PC-9 (cell line): ENCODE results near the gene HID1. TPM values are rescaled to one million over a fixed set of nuclear protein-coding genes. Genes with fewer than 3 reads are reported as not detected.

Experiments used
- BruUV-seq: library from RNA; stranded (reverse); fragments of 400-500 nt; replicated peaks from 2 replicates; lab custom pipeline; 2021; lab: Mats Ljungman, UMichigan
- CTCF ChIA-PET: fragments of 300-600 bp; sonication (Branson Sonifier 250); formaldehyde crosslinking; loops from one replicate; lab custom pipeline; 2022; ENCODE audit warnings: antibody characterized with exemption; lab: Charles Lee
- POLR2A ChIA-PET: fragments of 300-600 bp; sonication (Branson Sonifier 250); formaldehyde crosslinking; loops from one replicate; lab custom pipeline; 2022; ENCODE audit warnings: antibody characterized with exemption; ENCODE audit not compliant: unreplicated experiment; lab: Charles Lee
- DNase-seq, 2 experiments: peaks; one replicate each; pipeline versions ENCODE4 v3.0.0 to v3.0.0-alpha.2; 2015 to 2022; ENCODE audit warnings: mixed read lengths in 1 of 2
- H2AFZ ChIP-seq: fragments of 200-600 bp; sonication (generic); 2 replicates; pipeline ENCODE4 v1.8.1; 2017; ENCODE audit warnings: antibody characterized with exemption
- H3F3A ChIP-seq: fragments of 200-600 bp; sonication (generic); 2 replicates; pipeline ENCODE4 v1.8.1; 2017; ENCODE audit warnings: antibody characterized with exemption, mild to moderate bottlenecking, low read depth; ENCODE audit not compliant: insufficient read depth
- H3K27ac ChIP-seq: fragments of 200-600 bp; sonication (generic); 2 replicates; pipeline ENCODE4 v1.6.1; 2016; ENCODE audit warnings: mixed run types
- H3K27me3 ChIP-seq: fragments of 200-600 bp; sonication (generic); 2 replicates; pipeline ENCODE4 v1.6.1; 2016; ENCODE audit warnings: low read depth, mixed run types; ENCODE audit not compliant: insufficient read depth
- H3K36me3 ChIP-seq: fragments of 200-600 bp; sonication (generic); 2 replicates; pipeline ENCODE4 v1.6.1; 2016; ENCODE audit warnings: low read depth, mixed run types
- H3K4me1 ChIP-seq: fragments of 200-600 bp; sonication (generic); replicated peaks from 2 replicates; pipeline ENCODE4 v1.6.1; 2016; ENCODE audit warnings: mixed run types; ENCODE audit not compliant: insufficient read depth
- H3K4me2 ChIP-seq: fragments of 200-600 bp; sonication (generic); 2 replicates; pipeline ENCODE4 v1.6.1; 2017; ENCODE audit warnings: mixed run types
- H3K4me3 ChIP-seq: fragments of 200-600 bp; sonication (generic); 2 replicates; pipeline ENCODE4 v1.6.1; 2016; ENCODE audit warnings: mixed run types
- H3K79me2 ChIP-seq: fragments of 200-600 bp; sonication (generic); 2 replicates; pipeline ENCODE4 v1.6.1; 2017; ENCODE audit warnings: low read depth, mixed run types
- H3K9me2 ChIP-seq: fragments of 200-600 bp; sonication (generic); 2 replicates; pipeline ENCODE4 v1.8.1; 2017; ENCODE audit warnings: mild to moderate bottlenecking; ENCODE audit not compliant: insufficient read depth
- H3K9me3 ChIP-seq: fragments of 200-600 bp; sonication (generic); 2 replicates; pipeline ENCODE4 v1.8.1; 2016; ENCODE audit warnings: low read depth; ENCODE audit not compliant: insufficient read depth
- H4K20me1 ChIP-seq: fragments of 200-600 bp; sonication (generic); 2 replicates; pipeline ENCODE4 v1.8.1; 2017; ENCODE audit not compliant: insufficient read depth
- CTCF ChIP-seq: fragments of 200-600 bp; sonication (generic); conservative IDR thresholded peaks from 2 replicates; pipeline ENCODE4 v1.6.1; 2017; ENCODE audit warnings: mixed run types, antibody characterized with exemption, mild to moderate bottlenecking, moderate library complexity
- EZH2 ChIP-seq: fragments of 200-600 bp; sonication (generic); IDR thresholded peaks from 2 replicates; pipeline ENCODE4 v1.8.0; 2017; ENCODE audit warnings: antibody characterized with exemption, low read depth
- intact Hi-C: fragments of 100-400 bp; cut with micrococcal nuclease; formaldehyde crosslinking; loops from one replicate; pipeline ENCODE4 v1.10.0; 2022; ENCODE audit not compliant: unreplicated experiment
- total RNA-seq: library from RNA; stranded (reverse); gene quantifications from 2 replicates; pipeline ENCODE4 v1.2.3, GENCODE V29; 2021

The HID1 gene
- total RNA-seq, 1 experiment from 2014 or later, result 32.1 TPM

GRCh38 chr17:74930535-74931036 is 42.0 kb downstream of the HID1 start:
- Histone ChIP-seq H3K79me2 (no peaks in the 10 kb centered on the region), H3K27ac (no peak overlapping the region), H4K20me1 (no peaks in the 10 kb centered on the region), H3K9me3 (no peaks in the 10 kb centered on the region), H3K4me2 (no peak overlapping the region), H2AFZ (no peak overlapping the region), H3K4me1 (no peaks in the 10 kb centered on the region), H3K36me3 (no peaks in the 10 kb centered on the region), H3K27me3 (peaks cover 24% of the 10 kb centered on the region), H3K4me3 (no peak overlapping the region), H3K9me2 (no peaks in the 10 kb centered on the region), H3F3A (peaks cover 3% of the 10 kb centered on the region; the same call in 1 of the 2 replicates)
- ChIA-PET POLR2A (no interaction called here), CTCF (no interaction called here)
- no peak for DNase-seq
- no peak for TF ChIP-seq EZH2
- no peak for TF ChIP-seq CTCF
- BruUV-seq, result no TSS peak
- intact Hi-C loops, result no loop called here

GRCh38 chr17:74928786-74929185 is 43.8 kb downstream of the HID1 start:
- ChIA-PET POLR2A (no interaction called here), CTCF (no interaction called here)
- H4K20me1 ChIP-seq, result no peaks in the 10 kb centered on the region
- H2AFZ ChIP-seq, result no peak overlapping the region
- H3K9me3 ChIP-seq, result no peaks in the 10 kb centered on the region
- H3K36me3 ChIP-seq, result no peaks in the 10 kb centered on the region
- H3K27ac ChIP-seq, result no peak overlapping the region
- peaks cover 3% of the 10 kb centered on the region; the same call in 1 of the 2 replicates for H3F3A ChIP-seq
- BruUV-seq, result no TSS peak
- H3K9me2 ChIP-seq, result no peaks in the 10 kb centered on the region
- no peak overlapping the region for H3K4me3 ChIP-seq
- H3K27me3 ChIP-seq, result peaks cover 28% of the 10 kb centered on the region
- H3K4me2 ChIP-seq, result no peak overlapping the region
- H3K4me1 ChIP-seq, result no peaks in the 10 kb centered on the region
- TF ChIP-seq EZH2 (no peak), CTCF (no peak)
- intact Hi-C loops, result no loop called here
- DNase-seq, result no peak
- no peaks in the 10 kb centered on the region for H3K79me2 ChIP-seq

GRCh38 chr17:74925242-74925641 is 47.3 kb downstream of the HID1 start:
- H3K4me1 ChIP-seq, result no peaks in the 10 kb centered on the region
- no peaks in the 10 kb centered on the region for H3K36me3 ChIP-seq
- no peak for DNase-seq
- H3K4me2 ChIP-seq, result no peak overlapping the region
- H3K9me2 ChIP-seq, result no peaks in the 10 kb centered on the region
- POLR2A ChIA-PET, result no interaction called here
- no peak overlapping the region for H3K27ac ChIP-seq
- no peaks in the 10 kb centered on the region for H4K20me1 ChIP-seq
- no peaks in the 10 kb centered on the region for H3K9me3 ChIP-seq
- H3F3A ChIP-seq, result peaks cover 3% of the 10 kb centered on the region; the same call in 1 of the 2 replicates
- H3K4me3 ChIP-seq, result no peak overlapping the region
- no peaks in the 10 kb centered on the region for H3K79me2 ChIP-seq
- TF ChIP-seq CTCF (no peak), EZH2 (no peak)
- no TSS peak for BruUV-seq
- CTCF ChIA-PET, result interaction anchor here (0.5 kb wide), 1 partner anchor 344 kb away, joined by 4 read pairs; no protein-coding TSS in a partner anchor
- peaks cover 34% of the 10 kb centered on the region for H3K27me3 ChIP-seq
- intact Hi-C loops, result no loop called here
- no peak overlapping the region for H2AFZ ChIP-seq
